ENCODE measurements around the gene GAGE12D.
"Not testable (repeated sequence)": the region's sequence is repeated elsewhere in the genome, so short reads cannot be mapped to it uniquely, and the experiment has no call there.

DNA sequence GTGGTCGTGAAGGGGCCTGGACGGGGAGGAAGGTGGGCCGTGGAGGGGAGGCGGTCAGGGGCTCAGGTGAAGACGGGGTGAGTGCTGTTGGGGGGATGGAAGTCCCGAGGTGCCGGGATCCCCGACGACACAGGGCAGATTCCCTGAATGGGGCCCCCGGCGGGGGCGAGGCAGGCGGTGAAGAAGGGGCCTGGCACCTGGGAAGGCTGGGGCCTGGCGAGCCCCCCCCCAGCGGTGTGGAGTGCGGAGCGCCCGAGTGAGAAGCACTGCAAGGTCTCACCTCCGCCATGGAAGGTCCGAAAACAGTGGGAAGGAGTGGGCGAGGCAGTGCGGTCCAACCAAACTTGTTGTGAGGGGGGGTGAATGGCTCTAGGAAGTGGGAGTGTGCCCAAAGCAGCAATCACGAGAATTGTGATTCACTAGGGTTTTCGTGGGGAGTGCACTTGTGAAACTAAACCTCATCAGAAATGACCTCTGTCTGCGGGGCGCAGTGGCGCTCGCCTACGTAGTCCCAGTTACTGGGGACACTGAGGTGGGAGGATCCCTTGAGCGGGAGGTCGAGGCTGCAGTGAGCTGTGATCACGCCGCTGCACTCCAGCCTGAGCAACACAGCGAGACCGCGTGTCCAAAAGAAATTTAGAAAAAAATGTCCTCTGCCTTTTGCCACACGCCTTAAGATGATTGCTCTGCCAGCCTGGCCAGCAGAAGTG is 48.4 kb downstream of the GAGE12D start:
- TF ChIP-seq, protein P1, sequence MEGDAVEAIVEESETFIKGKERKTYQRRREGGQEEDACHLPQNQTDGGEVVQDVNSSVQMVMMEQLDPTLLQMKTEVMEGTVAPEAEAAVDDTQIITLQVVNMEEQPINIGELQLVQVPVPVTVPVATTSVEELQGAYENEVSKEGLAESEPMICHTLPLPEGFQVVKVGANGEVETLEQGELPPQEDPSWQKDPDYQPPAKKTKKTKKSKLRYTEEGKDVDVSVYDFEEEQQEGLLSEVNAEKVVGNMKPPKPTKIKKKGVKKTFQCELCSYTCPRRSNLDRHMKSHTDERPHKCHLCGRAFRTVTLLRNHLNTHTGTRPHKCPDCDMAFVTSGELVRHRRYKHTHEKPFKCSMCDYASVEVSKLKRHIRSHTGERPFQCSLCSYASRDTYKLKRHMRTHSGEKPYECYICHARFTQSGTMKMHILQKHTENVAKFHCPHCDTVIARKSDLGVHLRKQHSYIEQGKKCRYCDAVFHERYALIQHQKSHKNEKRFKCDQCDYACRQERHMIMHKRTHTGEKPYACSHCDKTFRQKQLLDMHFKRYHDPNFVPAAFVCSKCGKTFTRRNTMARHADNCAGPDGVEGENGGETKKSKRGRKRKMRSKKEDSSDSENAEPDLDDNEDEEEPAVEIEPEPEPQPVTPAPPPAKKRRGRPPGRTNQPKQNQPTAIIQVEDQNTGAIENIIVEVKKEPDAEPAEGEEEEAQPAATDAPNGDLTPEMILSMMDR (IDR thresholded peaks at IDR 0.05; ENCODE audit: low read depth, low read length, poor library complexity, severe bottlenecking), result not testable (repeated sequence)
- not testable (repeated sequence) for TF ChIP-seq EZH2phosphoT487 (IDR thresholded peaks at IDR 0.05; ENCODE audit: borderline replicate concordance, low read length)

All from DOHH2 (cell line).